NCI-H526 (cell line): ENCODE data around the gene SYN1.

ENCODE experiments used
- DNase-seq, 2 experiments: peaks; one replicate each; lab custom pipeline; 2025; lab: John Stamatoyannopoulos, UW

Gene SYN1

GRCh38 chrX:47595716-47596251 lies 23.9 kb downstream of the SYN1 start:
- no peak for DNase-seq

DNA sequence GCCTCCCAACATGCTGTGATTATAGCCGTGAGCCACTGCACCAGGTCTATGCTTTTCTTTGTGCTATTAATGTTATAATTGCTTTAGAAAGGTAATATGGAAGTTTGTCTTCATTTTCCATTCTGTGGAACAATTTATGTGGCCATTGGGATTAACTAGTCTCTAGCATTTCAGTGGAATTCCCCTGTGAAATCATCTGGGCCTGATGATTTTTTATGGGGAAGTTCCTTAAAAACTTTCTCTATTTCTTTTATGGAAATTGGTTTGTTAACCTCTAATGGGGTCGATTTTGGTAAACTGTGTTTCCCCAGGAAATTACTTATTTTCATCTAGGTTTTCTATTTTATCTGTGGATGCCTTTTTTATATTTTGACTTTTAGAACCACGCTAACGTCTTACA lies 26.1 kb downstream of the SYN1 start:
- DNase-seq, result no peak

- DNase-seq, result no peak
Observed at GRCh38 chrX:47590984-47591383, 28.7 kb downstream of the SYN1 start.

DNA sequence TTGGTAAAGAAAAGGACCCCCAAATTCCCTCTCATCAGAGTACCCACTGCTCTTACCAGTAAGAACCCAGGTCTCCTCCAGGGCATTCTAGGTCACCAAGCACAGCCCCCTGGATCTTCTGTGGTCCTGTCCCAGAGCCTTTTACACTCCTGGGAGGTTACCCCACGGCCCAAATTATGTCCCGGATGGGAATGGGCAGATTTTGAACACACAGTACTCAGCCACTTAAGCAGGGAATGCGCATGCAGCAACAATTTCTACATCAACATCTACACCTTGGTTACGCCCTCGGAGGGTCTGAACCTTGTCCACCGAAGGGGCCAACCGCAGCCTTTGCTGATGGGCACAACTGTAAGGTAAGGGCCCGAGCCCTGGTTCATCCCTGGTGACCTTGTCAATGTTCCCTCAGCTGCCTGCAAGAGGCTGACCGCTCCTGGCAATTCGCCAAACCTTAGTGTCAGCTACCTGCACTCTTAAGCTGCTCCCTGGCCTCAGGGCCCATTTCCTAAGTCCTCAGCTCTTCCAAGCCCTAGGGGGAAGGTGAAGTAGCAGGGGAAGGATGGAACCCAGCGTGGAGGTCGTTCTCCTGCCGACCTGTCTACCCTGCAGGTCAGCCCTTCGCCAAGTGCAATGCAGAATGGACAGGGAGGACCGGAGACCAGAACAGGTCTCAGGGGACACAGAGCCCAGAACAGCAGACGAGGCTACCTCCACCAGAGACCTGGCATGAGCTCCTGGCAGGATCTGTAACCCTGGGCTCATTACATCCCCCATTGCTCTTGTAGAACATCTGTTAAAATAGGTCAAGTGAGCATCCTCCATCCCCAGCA lies 31.5 kb downstream of the SYN1 start:
- no peak for DNase-seq

GRCh38 chrX:47587091-47587891 lies 32.4 kb downstream of the SYN1 start:
- DNase-seq, result no peak

- DNase-seq, result no peak
Observed at GRCh38 chrX:47586043-47586787, 33.4 kb downstream of the SYN1 start.

DNA sequence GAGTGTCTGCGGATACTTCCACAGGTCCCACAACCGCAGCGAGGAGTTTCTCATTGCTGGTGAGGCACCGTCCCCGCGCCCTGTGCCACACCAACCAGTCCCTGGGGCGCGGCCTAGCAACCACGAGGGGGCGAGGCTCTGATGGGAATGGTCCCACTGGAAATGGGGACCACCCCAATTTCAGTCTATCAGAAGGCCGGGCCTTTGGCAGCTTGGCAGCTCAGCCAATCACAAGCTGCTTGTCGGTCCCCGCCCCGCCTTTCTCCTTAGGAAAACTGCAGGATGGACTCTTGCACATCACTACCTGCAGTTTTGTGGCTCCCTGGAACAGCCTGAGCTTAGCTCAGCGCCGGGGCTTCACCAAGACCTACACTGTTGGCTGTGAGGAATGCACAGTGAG lies 34.4 kb downstream of the SYN1 start:
- no peak for DNase-seq

DNA sequence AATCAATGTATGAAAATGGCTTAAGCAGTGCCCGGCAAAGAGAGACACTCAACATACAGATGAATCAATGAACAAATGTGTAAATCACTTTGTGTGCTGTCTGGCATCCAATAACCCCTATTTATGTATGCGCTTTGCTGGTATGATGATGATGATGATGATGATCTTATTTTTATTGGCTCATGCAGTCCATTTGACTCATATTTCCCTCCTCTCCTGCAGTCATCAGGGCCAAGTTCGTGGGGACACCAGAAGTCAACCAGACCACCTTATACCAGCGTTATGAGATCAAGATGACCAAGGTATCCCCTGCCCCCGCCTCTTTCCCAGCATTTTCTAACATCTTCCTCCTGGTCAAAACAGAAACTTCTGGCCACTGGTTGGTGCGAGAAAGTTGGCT lies 34.9 kb downstream of the SYN1 start:
- DNase-seq, result no peak

- DNase-seq, result no peak
Observed at GRCh38 chrX:47583240-47583861, 36.3 kb downstream of the SYN1 start.

- DNase-seq, result peak in 1 of 2 experiments; percentile 33
Observed at GRCh38 chrX:47581731-47582647, 37.7 kb downstream of the SYN1 start, which contains the start of gene TIMP1. TIMP1 (plus strand) TSS chrX:47582436; CDS start chrX:47583416, 980 bp downstream.

DNA sequence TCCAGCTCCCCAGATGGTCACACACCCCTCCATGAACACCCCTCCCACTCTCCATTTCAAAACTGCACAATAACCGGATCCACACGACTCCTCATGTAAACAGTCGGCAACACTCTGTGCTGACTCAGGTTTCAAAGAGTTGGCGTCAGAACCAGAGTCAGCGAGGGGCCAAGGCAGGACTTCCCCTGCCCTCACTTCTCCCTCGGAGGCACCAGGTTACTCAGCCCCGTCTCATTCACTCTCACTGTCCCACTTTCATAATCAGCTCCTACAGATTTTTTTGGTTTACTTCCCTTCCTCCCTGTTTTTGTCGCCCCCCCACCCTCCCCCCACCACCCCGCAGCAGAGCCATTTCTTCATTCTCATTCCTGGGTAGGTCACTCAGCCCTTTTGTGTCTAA lies 40.1 kb downstream of the SYN1 start:
- no peak for DNase-seq

DNA sequence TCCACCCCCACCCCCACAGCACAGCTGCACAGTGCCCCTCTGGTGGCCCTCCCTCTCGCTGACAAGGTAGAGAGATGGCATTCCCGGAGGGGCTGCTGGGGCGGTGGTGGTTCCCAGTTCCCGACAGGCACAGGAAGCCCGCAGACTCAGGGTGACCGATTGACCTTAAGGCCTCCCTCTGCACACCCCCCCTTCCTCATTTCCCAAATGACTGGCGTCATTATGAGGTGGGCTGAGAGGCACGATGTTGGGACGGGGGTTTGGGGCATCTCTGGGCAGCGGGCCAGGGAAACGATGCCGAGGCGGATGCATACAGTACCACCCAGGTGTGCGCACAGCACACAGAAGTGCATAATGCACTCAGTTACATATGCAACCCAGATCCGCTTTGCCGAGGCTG lies 41.0 kb downstream of the SYN1 start:
- no peak for DNase-seq

DNA sequence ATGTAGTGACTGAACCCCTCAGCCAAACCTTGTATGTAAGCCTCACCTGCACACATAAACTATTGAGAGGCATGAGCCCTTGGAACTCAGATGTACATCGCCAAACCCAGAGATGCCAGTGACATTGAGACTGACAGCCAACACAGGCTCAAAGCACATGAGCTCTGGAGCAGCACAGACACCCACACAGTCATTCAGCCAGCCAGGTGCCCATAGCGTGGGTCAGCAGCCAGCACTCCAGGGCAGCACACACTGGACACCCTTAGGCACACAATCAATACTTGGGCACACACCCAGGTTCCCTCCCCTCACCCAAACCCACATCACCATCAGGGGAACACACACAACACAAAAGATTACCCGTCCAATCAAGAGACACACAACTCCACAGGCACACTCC lies 41.8 kb downstream of the SYN1 start:
- DNase-seq, result no peak

- DNase-seq, result no peak
Observed at GRCh38 chrX:47577424-47577823, 42.2 kb downstream of the SYN1 start.

DNA sequence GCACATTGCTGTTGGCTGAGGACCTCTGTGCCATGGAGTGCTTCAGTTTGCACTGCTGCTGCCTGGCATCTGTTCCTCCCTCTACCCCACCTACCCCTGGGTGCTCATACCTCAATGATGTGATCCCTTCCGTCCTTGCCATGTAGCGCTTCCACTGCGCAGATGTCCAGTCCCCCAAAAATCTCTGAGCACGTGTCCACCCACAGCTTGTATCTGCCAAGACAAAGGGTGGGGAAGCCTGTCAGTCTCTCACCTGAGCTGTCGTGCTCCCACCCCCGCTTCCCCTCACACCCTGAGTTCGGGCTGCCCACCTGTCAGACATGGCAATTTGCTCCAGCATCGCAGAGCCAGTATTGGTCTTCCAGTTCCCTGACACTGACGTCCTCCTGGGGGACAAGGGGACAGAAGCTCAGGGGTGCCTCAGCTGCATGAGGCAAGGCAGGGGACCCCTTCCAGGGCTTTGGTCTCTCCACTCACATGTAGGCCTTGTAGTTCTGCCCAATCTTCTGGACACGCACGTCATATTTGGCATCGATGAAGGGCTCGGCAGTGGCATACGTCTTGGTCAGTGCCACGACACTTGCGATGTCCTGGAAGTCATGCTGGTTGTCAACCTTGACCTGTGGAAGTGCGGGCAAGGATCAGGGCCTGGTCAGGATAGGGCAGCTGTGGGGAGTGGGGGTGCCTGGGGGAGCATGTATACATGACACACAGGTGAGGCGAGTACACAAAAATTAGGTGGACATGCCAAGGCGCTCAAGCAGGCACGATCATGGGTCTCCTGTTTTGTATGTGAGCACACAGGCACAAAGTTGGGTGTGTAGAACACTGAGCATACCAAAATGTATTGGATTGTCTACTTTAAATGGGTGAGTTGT lies 43.4 kb downstream of the SYN1 start:
- DNase-seq, result no peak

GRCh38 chrX:47574547-47575301 lies 44.9 kb downstream of the SYN1 start:
- no peak for DNase-seq

- DNase-seq, result no peak
Observed at GRCh38 chrX:47574076-47574546, 45.5 kb downstream of the SYN1 start.

GRCh38 chrX:47573341-47574075 lies 46.1 kb downstream of the SYN1 start:
- DNase-seq, result no peak
